ENCODE data around the gene ARL8A. TPM values are rescaled to one million over a fixed set of nuclear protein-coding genes. Genes with fewer than 3 reads are reported as not detected.
A peak's percentile ranks its signal among the peaks of the same experiment; 100 is the strongest.
"Not testable (repeated sequence)": the region's sequence is repeated elsewhere in the genome, so short reads cannot be mapped to it uniquely, and the experiment has no call there.

Gene ARL8A
- total RNA-seq: 10 to 100 TPM; 65.7 to 96.3 (median 88.4) TPM

DNA sequence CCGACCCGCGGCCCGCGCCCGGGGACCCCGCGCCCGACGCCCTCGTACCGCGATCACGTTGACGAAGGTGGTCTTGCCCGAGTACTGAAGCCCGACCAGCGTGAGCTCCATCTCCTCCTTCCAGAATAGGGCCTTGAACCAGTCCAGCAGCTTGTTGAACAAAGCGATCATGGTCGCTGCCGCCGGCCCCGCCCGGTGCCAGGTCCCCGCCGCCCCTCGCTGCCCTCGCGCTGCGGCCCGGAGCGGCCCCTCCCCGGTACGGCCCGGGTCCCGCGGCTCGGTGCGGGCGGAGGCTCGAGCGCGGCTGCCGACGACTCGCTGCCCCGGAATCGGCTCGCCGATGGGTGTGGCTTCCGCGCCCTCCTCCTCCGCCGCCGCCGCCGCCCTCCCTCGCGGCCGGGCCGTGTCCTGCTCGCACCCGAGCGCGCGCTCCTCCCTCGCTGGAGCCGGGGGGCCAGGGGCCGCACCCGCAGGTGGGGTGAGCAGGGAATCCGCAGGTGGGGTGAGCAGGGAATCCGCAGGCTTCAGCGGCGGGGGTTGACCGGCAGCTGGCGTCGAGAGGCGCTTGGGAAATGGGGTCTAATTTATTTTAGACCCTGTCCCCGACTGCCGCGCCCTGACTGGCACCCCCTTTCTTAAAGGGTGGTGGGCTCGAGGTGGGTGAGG, at the start of gene ARL8A:
Gene ARL8A (minus strand): TSS at position 336 of the 666 bp plus-strand sequence. CDS start 165 bp downstream, at position 171.
- WGBS, 2 donors: 0 to 1% methylated on average over 10 to 54 of the region's 82 CpGs
- TF ChIP-seq POLR2A (IDR thresholded peaks at IDR 0.05): peak in 3 of 4 donors; percentile 49 to 77 (median 61)
- TF ChIP-seq POLR2AphosphoS5 (IDR thresholded peaks at IDR 0.05): peak; percentile 45 to 59
- TF ChIP-seq, protein P1, sequence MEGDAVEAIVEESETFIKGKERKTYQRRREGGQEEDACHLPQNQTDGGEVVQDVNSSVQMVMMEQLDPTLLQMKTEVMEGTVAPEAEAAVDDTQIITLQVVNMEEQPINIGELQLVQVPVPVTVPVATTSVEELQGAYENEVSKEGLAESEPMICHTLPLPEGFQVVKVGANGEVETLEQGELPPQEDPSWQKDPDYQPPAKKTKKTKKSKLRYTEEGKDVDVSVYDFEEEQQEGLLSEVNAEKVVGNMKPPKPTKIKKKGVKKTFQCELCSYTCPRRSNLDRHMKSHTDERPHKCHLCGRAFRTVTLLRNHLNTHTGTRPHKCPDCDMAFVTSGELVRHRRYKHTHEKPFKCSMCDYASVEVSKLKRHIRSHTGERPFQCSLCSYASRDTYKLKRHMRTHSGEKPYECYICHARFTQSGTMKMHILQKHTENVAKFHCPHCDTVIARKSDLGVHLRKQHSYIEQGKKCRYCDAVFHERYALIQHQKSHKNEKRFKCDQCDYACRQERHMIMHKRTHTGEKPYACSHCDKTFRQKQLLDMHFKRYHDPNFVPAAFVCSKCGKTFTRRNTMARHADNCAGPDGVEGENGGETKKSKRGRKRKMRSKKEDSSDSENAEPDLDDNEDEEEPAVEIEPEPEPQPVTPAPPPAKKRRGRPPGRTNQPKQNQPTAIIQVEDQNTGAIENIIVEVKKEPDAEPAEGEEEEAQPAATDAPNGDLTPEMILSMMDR (IDR thresholded peaks at IDR 0.05): peak in 2 of 6 experiments; percentile 5 to 7
- TF ChIP-seq EP300 (IDR thresholded peaks at IDR 0.05): no peak
- peak; percentile 82 to 95 for DNase-seq
- no peaks in the 10 kb centered on the region for H3K36me3 ChIP-seq
- peaks cover 19 to 42% (median 24%) of the 10 kb centered on the region in 4 donors for H3K4me1 ChIP-seq
- H3K9me3 ChIP-seq: no peaks in the 10 kb centered on the region
- peak; percentile 57 to 89 for ATAC-seq (ENCODE audit: low FRiP score in 2 of 2)
- peak within 1 kb of the TSS; percentile 92 to 99 (median 98) for H3K27ac ChIP-seq
- no peaks in the 10 kb centered on the region for H3K27me3 ChIP-seq
- peak within 1 kb of the TSS; percentile 69 to 99 (median 96) for H3K4me3 ChIP-seq

DNA sequence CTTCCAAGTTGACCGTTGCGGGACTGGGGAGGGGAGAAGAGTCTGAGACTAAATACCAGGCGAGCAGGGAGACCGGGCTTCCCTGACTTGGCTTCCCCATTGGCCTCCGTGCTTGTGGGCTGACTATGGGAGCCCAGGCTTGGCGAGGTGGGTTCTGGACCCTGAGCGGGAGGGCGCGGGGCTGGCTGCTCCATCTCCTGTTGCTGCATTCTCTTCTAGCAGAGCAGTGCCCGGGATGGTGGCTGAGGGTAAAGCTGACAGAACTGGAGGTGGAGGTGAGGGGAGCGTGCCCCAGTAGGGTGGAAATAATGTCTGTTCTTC, 49.8 kb upstream of the ARL8A start:
- Histone ChIP-seq H3K9me3 (no peaks in the 10 kb centered on the region), H3K4me3 (peak overlapping the region in 3 of 4 donors; percentile 15 to 35 (median 29)), H3K36me3 (no peaks in the 10 kb centered on the region), H3K27ac (no peak overlapping the region), H3K4me1 (peaks cover 12 to 22% (median 14%) of the 10 kb centered on the region in 4 donors), H3K27me3 (peaks cover 0 to 13% (median 5%) of the 10 kb centered on the region in 4 donors)
- TF ChIP-seq POLR2AphosphoS5 (IDR thresholded peaks at IDR 0.05): no peak
- no peak for TF ChIP-seq EP300 (IDR thresholded peaks at IDR 0.05)
- TF ChIP-seq, protein P1 (IDR thresholded peaks at IDR 0.05): no peak
- no peak for TF ChIP-seq POLR2A (IDR thresholded peaks at IDR 0.05)
- WGBS, 2 donors: 39 to 57% methylated on average over 3 to 10 of the region's 11 CpGs
- ATAC-seq (ENCODE audit: low FRiP score in 2 of 2): no peak
- no peak for DNase-seq

DNA sequence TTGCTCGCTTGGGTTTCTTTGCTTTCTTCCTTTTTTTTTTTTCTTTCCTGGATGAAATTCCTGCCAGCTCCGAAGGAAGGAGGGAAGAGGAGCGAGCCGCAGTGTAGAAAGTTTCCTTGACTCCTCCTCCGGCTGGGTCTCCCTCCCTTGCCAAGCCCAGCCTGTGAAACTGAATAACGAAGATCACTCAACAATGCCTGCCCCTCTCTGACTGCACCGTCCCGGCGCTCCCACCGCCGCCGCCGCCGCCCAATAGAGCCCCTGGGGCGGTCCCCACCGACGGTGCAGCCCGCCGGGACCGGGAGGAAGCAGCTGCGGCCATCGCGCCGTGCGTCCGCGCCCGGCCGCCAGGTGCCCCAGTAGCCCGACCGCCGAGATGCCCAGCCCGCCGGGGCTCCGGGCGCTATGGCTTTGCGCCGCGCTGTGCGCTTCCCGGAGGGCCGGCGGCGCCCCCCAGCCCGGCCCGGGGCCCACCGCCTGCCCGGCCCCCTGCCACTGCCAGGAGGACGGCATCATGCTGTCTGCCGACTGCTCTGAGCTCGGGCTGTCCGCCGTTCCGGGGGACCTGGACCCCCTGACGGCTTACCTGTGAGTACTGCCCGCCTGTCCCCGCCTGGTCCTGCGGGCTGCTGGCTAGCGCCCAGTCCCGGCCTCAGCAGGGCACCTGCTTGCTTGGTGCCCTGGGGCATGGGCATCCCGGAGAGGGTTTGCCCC, 49.2 kb upstream of the ARL8A start, which contains the start of gene LGR6:
Gene LGR6 (plus strand): TSS at position 186 of the 714 bp plus-strand sequence. CDS start 191 bp downstream, at position 377.
- Histone ChIP-seq H3K27me3 (peaks cover 0 to 12% (median 5%) of the 10 kb centered on the region in 4 donors), H3K27ac (no peak within 1 kb of the TSS)
- 4 to 6% methylated on average over 29 to 50 of the region's 61 CpGs for WGBS, 2 donors

DNA sequence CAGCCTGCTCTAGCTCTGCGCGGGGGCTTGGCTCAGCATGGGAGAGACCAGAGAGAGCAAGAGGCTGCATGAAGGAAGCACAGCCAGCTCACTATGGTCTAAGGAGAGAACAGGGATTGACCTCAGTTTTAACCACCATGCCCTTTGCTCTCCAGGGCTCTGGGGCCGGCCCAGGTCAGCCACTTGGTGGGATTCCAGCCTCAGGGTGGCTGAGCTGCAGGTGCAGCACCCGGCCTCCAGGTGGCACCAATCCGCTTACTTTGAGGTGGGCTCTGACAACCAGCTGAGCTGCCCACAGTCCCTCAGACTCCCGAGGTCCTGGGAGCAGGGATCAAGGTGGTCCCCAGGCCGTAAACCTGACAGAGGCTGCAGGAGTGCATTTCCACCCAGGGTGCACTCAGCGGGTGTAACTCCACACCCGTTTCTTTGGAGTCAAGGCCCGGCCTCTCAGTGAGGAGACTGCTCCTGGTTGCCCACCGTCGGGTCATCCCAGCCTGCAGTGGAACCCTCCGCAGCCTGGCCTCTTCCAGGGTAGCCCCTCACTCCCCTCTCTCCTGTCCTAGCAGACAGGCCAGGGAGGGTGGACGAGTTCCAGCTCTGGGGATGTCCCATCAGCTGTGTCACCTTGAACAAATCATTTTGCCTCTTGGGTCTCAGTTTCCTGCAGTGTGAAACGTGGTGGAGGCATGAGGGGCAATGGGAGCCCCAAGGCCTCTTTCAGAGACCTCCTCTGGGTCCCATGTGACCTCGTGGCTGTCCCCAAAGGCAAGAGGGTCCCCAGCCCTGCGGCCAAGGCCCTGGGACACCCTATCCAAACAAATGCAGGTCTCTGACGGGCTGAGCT, 48.5 kb upstream of the ARL8A start:
- H3K27ac ChIP-seq: no peak overlapping the region
- TF ChIP-seq POLR2AphosphoS5 (IDR thresholded peaks at IDR 0.05): no peak
- TF ChIP-seq, protein P1 (IDR thresholded peaks at IDR 0.05): peak; percentile 72 to 87 (median 84)
- H3K4me3 ChIP-seq: peak overlapping the region in 3 of 4 donors; percentile 15 to 35 (median 29)
- peak; percentile 65 to 87 for DNase-seq
- peak; percentile 59 to 80 for ATAC-seq (ENCODE audit: low FRiP score in 2 of 2)
- H3K27me3 ChIP-seq: peaks cover 0 to 12% (median 5%) of the 10 kb centered on the region in 4 donors
- H3K9me3 ChIP-seq: no peaks in the 10 kb centered on the region
- no peaks in the 10 kb centered on the region for H3K36me3 ChIP-seq
- WGBS, 2 donors: 37% methylated on average over 13 to 18 of the region's 18 CpGs
- peaks cover 8 to 19% (median 10%) of the 10 kb centered on the region in 4 donors for H3K4me1 ChIP-seq

More for the DNA sequence above, 49.2 kb upstream of the ARL8A start, which contains the start of gene LGR6:
- ATAC-seq (ENCODE audit: low FRiP score in 2 of 2): peak in 1 of 2 donors; percentile 28
- Histone ChIP-seq H3K36me3 (no peaks in the 10 kb centered on the region), H3K9me3 (no peaks in the 10 kb centered on the region), H3K4me3 (peak within 1 kb of the TSS in 3 of 4 donors; percentile 15 to 35 (median 29)), H3K4me1 (peaks cover 8 to 19% (median 10%) of the 10 kb centered on the region in 4 donors)
- DNase-seq: peak in 1 of 2 donors; percentile 85
- TF ChIP-seq POLR2AphosphoS5 (IDR thresholded peaks at IDR 0.05) (no peak), EP300 (IDR thresholded peaks at IDR 0.05) (no peak), POLR2A (IDR thresholded peaks at IDR 0.05) (no peak)
- TF ChIP-seq, protein P1 (IDR thresholded peaks at IDR 0.05): peak in 2 of 6 experiments; percentile 22 to 45

DNA sequence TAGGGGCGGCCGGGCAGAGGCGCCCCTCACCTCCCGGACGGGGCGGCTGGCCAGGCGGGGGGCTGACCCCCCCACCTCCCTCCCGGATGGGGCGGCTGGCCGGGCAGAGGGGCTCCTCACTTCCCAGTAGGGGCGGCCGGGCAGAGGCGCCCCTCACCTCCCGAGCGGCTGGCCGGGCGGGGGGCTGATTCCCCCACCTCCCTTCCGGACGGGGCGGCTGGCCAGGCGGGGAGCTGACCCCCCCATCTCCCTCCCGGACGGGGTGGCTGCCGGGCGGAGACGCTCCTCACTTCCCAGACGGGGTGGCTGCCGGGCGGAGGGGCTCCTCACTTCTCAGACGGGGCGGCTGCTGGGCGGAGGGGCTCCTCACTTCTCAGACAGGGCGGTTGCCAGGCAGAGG, 46.9 kb upstream of the ARL8A start:
- Histone ChIP-seq H3K27me3 (peaks cover 0 to 12% (median 5%) of the 10 kb centered on the region in 4 donors), H3K4me1 (peaks cover 8 to 23% (median 13%) of the 10 kb centered on the region in 4 donors)
- 98 to 100% methylated on average over 2 to 5 of the region's 33 CpGs for WGBS, 2 donors
- not testable (repeated sequence) for H3K36me3 ChIP-seq; H3K4me3 ChIP-seq; H3K27ac ChIP-seq; H3K9me3 ChIP-seq; ATAC-seq (ENCODE audit: low FRiP score in 2 of 2)
- peak in 1 of 2 donors; percentile 66 for DNase-seq

Data from upper lobe of left lung (tissue), 6 donors.